ENCODE measurements around the gene SRSF9. TPM values are rescaled to one million over a fixed set of nuclear protein-coding genes. Genes with fewer than 3 reads are reported as not detected.

SRSF9 gene
- total and polyA plus RNA-seq, 2 donors (not counting 1 experiment from before 2014, with no cell fraction given), result 96.3 to 157 TPM

GRCh38 chr12:120515496-120515895, 45.9 kb upstream of the SRSF9 start:
- CTCF ChIA-PET, result interaction anchor here (0.8 kb wide), 2 partner anchors 49 to 438 kb away, joined by 3 read pairs; no protein-coding TSS in a partner anchor
- Histone ChIP-seq H3K4me1 (ENCODE audit: control insufficient read depth in 2 of 2, insufficient read depth in 2 of 2, low read length in 2 of 2) (no peaks in the 10 kb centered on the region), H3K4me2 (replicated peaks; ENCODE audit: low read depth, low read length, poor library complexity, severe bottlenecking) (no peak overlapping the region), H2AFZ (ENCODE audit: insufficient read depth, low read depth, low read length, poor library complexity, severe bottlenecking) (no peak overlapping the region), H3K79me2 (ENCODE audit: control insufficient read depth, insufficient read depth, low read length) (no peaks in the 10 kb centered on the region), H3K36me3 (replicated peaks in 1 of 2; ENCODE audit: control extremely low read depth in 1 of 2, control insufficient read depth in 1 of 2, extremely low read depth in 1 of 2, insufficient read depth in 2 of 2, low read length in 1 of 2) (peaks cover 7 to 32% of the 10 kb centered on the region in 2 experiments), H3K27ac (ENCODE audit: low read length in 2 of 2) (no peak overlapping the region), H3K27me3 (replicated peaks in 1 of 4; ENCODE audit: control extremely low read depth in 1 of 4, control insufficient read depth in 3 of 4, insufficient read depth in 4 of 4, low read length in 3 of 4) (no peaks in the 10 kb centered on the region), H3K9me3 (ENCODE audit: control extremely low read depth in 1 of 3, control insufficient read depth in 2 of 3, insufficient read depth in 1 of 3, low read length in 2 of 3) (no peaks in the 10 kb centered on the region), H3K4me3 (ENCODE audit: control extremely low read depth in 1 of 5, extremely low read depth in 1 of 5, insufficient read depth in 1 of 5, low read depth in 2 of 5, low read length in 4 of 5) (no peak overlapping the region), H4K20me1 (ENCODE audit: control insufficient read depth, insufficient read depth, low read length, poor library complexity, severe bottlenecking) (no peaks in the 10 kb centered on the region), H3K9ac (ENCODE audit: low read length) (no peak overlapping the region)
- Mint-ChIP-seq H3K27me3 (no peaks in the 10 kb centered on the region), H3K27ac (no peak overlapping the region), H3K9me3 (ENCODE audit: insufficient read depth) (no peaks in the 10 kb centered on the region), H3K4me1 (no peaks in the 10 kb centered on the region), H3K4me3 (no peak overlapping the region)
- TF ChIP-seq CTCF (IDR thresholded peaks at IDR 0.05), result no peak
- no peak for TF ChIP-seq EZH2 (IDR thresholded peaks at IDR 0.05; ENCODE audit: borderline replicate concordance, insufficient read depth, low read depth, low read length, poor library complexity, severe bottlenecking)
- DNase-seq (no peak), ATAC-seq (ENCODE audit: low read depth) (no peak)
- 100% methylated on average over 2 of the region's 2 CpGs for WGBS (ENCODE audit: insufficient coverage)
- POLR2A ChIA-PET, result no interaction called here
- intact Hi-C loops (cut with micrococcal nuclease), result no loop called here

GRCh38 chr12:120514002-120514401, 44.5 kb upstream of the SRSF9 start:
- H3K4me1 ChIP-seq (ENCODE audit: control insufficient read depth in 2 of 2, insufficient read depth in 2 of 2, low read length in 2 of 2), result no peaks in the 10 kb centered on the region
- no peaks in the 10 kb centered on the region for H4K20me1 ChIP-seq (ENCODE audit: control insufficient read depth, insufficient read depth, low read length, poor library complexity, severe bottlenecking)
- no peak overlapping the region for H3K4me2 ChIP-seq (replicated peaks; ENCODE audit: low read depth, low read length, poor library complexity, severe bottlenecking)
- ChIA-PET CTCF (interaction anchor here (1.7 kb wide), 1 partner anchor 17 kb away, joined by 6 read pairs; no protein-coding TSS in a partner anchor), POLR2A (no interaction called here)
- H2AFZ ChIP-seq (ENCODE audit: insufficient read depth, low read depth, low read length, poor library complexity, severe bottlenecking), result no peak overlapping the region
- H3K4me1 Mint-ChIP-seq, result no peaks in the 10 kb centered on the region
- H3K9ac ChIP-seq (ENCODE audit: low read length), result no peak overlapping the region
- no peak for DNase-seq
- H3K27ac ChIP-seq (ENCODE audit: low read length in 2 of 2), result no peak overlapping the region
- H3K9me3 Mint-ChIP-seq (ENCODE audit: insufficient read depth), result no peaks in the 10 kb centered on the region
- no peaks in the 10 kb centered on the region for H3K79me2 ChIP-seq (ENCODE audit: control insufficient read depth, insufficient read depth, low read length)
- no peaks in the 10 kb centered on the region for H3K27me3 Mint-ChIP-seq
- intact Hi-C loops (cut with micrococcal nuclease), result no loop called here
- H3K9me3 ChIP-seq (ENCODE audit: control extremely low read depth in 1 of 3, control insufficient read depth in 2 of 3, insufficient read depth in 1 of 3, low read length in 2 of 3), result no peaks in the 10 kb centered on the region
- H3K4me3 Mint-ChIP-seq, result no peak overlapping the region
- H3K27me3 ChIP-seq (replicated peaks in 1 of 4; ENCODE audit: control extremely low read depth in 1 of 4, control insufficient read depth in 3 of 4, insufficient read depth in 4 of 4, low read length in 3 of 4), result no peaks in the 10 kb centered on the region
- H3K36me3 ChIP-seq (replicated peaks in 1 of 2; ENCODE audit: control extremely low read depth in 1 of 2, control insufficient read depth in 1 of 2, extremely low read depth in 1 of 2, insufficient read depth in 2 of 2, low read length in 1 of 2), result peaks cover 8 to 40% of the 10 kb centered on the region in 2 experiments
- H3K27ac Mint-ChIP-seq, result no peak overlapping the region
- no peak for ATAC-seq (ENCODE audit: low read depth)
- WGBS (ENCODE audit: insufficient coverage), result 87% methylated on average over 3 of the region's 7 CpGs
- H3K4me3 ChIP-seq (ENCODE audit: control extremely low read depth in 1 of 5, extremely low read depth in 1 of 5, insufficient read depth in 1 of 5, low read depth in 2 of 5, low read length in 4 of 5), result no peak overlapping the region
- no peak for TF ChIP-seq CTCF (IDR thresholded peaks at IDR 0.05)
- TF ChIP-seq EZH2 (IDR thresholded peaks at IDR 0.05; ENCODE audit: borderline replicate concordance, insufficient read depth, low read depth, low read length, poor library complexity, severe bottlenecking), result no peak
